HG02610 (cell line): Measurements from ENCODE around the gene RNASEH2A.
"Not testable (repeated sequence)": the region's sequence is repeated elsewhere in the genome, so short reads cannot be mapped to it uniquely, and the experiment has no call there.

Source experiments
- ATAC-seq: cut with Tn5 transposase; IDR thresholded peaks from one replicate; pipeline ENCODE4 v1.9.1; 2021; ENCODE audit warnings: mild to moderate bottlenecking, moderate library complexity; ENCODE audit not compliant: unreplicated experiment

The RNASEH2A gene

GRCh38 chr19:12825254-12826131 is 19.1 kb downstream of the RNASEH2A start:
- ATAC-seq, result no peak

DNA sequence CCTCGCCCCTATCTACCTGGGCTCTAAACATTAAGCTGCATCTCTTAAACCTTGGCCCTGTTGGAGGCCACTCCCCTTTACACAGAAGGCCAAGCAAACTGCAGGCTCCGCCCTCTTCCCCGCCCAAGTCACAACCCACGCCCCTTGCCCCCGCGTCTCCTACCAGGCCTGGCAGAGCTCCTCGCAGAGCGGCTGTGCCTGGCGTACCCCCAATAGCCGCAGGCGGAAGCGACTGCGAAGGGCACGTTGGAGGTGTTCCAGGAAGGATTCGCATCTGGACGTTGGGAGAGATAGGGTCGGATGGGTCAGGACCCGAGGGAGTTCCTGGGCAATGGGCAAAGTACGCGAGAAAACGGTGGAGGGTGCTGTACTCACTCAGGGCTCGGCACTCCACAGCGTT is 22.1 kb downstream of the RNASEH2A start:
- ATAC-seq, result no peak

GRCh38 chr19:12833418-12833737 is 27.0 kb downstream of the RNASEH2A start:
- ATAC-seq, result no peak

- ATAC-seq, result no peak
These were observed 27.6 kb downstream of the RNASEH2A start for GRCh38 chr19:12833738-12834565.

GRCh38 chr19:12834566-12834943 is 28.2 kb downstream of the RNASEH2A start, which contains the start of gene RTBDN:
RTBDN (minus strand) TSS chr19:12834579; CDS start chr19:12829979, 4,600 bp downstream.
- no peak for ATAC-seq

- no peak for ATAC-seq
These were observed 28.8 kb downstream of the RNASEH2A start for GRCh38 chr19:12834976-12835757.

GRCh38 chr19:12836529-12836863 is 30.1 kb downstream of the RNASEH2A start:
- no peak for ATAC-seq

DNA sequence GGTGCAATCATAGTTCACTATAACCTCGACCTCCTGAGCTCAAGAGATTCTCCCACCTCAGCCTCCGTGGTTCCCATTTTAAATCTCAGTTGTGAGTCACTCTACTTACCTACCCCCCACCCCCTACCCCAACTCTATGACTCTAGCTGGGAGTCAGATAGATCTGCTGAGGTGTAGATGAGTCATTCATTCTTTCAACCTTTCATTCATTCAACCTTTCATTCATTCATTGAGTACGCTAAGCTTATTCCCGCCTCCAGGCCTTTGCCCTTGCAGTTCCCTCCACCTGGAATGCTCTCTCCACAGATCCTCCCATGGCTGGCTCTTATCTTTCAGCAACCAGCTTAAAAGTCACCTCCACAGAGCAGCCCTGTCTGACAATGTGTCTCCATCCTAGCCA is 30.8 kb downstream of the RNASEH2A start:
- no peak for ATAC-seq

- ATAC-seq, result no peak
These were observed 31.9 kb downstream of the RNASEH2A start, which contains the start of gene MAST1 for GRCh38 chr19:12838182-12838885. MAST1 (plus strand) TSS chr19:12838515; CDS start chr19:12838573, 58 bp downstream.

GRCh38 chr19:12838886-12839756 is 32.7 kb downstream of the RNASEH2A start:
- ATAC-seq, result no peak

DNA sequence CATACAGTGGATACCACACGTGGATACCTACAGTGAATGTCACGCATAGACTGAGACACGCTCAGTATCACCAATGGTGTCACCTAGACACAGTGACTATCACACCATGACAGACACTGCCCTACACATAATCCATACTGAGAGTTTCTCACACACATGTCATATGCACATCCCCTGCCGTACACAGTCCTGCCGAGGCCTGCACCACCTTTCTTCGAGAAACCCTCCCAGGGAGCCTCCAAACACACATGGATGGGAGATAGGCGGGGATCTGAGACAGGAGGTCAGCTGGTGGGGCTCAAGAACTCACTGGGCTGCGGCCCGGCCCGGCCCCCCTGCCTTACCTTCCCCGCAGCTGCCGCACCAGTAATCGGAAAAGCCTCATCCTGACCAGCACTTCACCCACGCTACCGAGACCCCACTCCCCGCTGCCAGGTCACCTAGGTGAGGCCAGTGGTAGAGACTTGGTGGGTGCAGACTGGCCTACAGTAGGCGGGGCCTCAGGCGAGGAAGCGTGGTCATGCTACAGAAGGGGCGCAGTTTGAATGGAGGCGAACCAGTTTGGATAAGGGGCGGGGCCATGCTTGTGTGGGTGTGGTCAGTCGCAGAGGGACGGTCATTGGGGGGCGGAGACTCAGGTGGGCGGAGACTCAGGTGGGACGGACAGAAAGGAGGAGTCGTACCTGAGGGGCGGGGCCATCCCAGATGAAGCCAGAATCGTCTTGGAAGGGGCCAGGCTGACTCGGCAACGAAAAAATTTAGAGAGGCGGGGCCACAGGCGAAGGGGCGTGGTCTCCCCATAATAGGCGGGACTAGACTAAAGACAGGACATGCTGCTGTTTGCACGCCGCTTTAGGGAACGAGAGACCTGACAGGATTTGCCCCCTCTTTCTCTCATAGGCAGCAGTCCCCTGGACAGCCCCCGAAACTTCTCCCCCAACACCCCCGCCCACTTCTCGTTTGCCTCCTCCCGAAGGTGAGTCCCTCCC is 34.0 kb downstream of the RNASEH2A start:
- no peak for ATAC-seq

GRCh38 chr19:12841094-12841493 is 34.7 kb downstream of the RNASEH2A start:
- ATAC-seq, result no peak

DNA sequence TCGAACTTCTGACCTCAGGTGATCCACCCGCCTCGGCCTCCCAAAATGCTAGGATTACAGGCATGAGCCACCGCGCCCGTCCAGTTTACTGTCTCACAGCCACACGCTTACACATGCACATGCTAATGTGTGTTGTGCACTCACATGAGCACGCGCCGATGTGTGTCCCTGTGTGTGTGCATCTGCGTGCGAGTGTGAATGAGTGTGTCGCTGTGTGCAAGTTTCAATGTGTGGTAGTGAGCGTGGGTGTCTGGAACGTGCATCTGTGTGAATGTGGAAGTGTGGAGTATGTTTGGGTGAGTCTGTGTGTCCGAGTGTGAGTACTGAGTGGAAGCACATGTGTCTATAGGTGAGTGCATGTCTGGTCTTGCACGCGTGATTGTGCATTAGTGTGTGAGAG is 36.1 kb downstream of the RNASEH2A start:
- no peak for ATAC-seq

- no peak for ATAC-seq
These were observed 36.9 kb downstream of the RNASEH2A start for GRCh38 chr19:12843328-12843727.

- no peak for ATAC-seq
These were observed 37.8 kb downstream of the RNASEH2A start for GRCh38 chr19:12843999-12844732.

DNA sequence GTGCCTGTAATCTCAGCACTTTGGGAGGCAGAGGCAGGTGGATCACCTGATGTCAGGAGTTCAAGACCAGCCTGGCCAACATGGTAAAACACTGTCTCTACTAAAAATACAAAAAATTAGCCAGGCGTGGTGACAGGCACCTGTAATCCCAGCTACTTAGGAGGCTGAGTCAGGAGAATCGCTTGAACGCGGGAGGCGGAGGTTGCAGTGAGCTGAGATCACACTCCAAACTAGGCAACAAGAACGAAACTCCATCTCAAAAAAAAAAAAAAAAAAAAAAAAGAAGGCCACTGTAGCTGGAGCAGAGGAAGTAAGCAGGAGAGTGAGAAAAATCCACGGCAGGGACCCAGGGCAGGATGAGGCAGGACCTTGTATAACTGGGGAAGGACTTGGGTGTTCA is 40.2 kb downstream of the RNASEH2A start:
- not testable (repeated sequence) for ATAC-seq
